RCC 7860 (cell line): ENCODE data around the gene ZKSCAN7.
"Not testable (repeated sequence)": the region's sequence is repeated elsewhere in the genome, so short reads cannot be mapped to it uniquely, and the experiment has no call there.

Source experiments
- DNase-seq: peaks from one replicate; pipeline ENCODE4 v3.0.0-alpha.2; 2015; ENCODE audit warnings: low spot score
- FAIRE-seq: peaks from 2 replicates; lab custom pipeline; 2012; peaks lifted over from hg19 to GRCh38; lab: Jason Lieb, UNC

Gene ZKSCAN7

DNA sequence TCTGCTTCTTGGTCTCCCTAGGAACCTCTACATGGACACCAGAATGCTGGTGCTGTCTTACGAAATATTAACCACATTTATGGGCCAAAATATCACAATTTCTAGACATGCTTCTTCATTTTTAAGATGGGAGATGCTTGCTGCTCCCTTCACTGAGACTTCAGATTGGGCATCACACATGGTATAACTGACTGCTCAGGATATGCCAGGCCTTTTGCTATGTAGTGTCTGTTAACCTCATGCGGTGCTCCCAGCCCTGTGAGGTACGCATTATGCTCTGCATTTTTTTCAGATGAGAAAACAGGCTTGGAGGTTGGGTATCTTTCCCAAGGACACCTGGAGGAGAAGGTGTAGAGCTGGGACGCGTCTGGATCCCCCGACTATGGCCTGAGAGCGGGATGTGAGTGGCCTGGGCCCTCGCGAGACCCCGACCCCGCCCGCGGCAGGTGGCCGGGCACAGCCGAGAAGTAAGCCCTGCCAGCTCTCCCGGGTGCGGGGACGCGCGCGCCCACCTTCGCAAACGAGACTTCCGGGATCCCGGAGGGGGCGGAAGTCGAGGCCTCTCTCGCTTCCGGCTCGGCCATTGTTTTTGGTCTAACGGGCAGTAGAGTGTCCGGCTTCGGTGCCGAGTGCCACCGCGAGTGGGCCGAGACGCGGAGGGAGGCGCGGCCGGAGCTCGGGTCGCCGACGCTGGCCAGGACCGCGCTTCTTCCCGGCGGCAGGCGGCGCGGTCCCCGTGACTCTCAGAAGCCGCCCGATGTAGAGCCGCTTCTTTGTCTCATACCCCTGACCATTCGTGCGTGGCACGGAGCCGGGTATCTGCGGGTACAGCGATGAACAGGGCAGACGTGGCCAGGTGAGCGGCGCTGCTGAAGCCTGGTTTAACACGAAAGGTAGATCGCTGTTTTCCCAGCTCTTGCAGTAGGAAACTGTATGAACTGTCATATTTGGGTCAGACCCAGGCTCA, at the start of gene ZKSCAN7:
Gene ZKSCAN7, plus strand, starts transcription at position 568 of the 967 bp plus-strand sequence. CDS start 1,855 bp downstream, outside the sequence.
- FAIRE-seq (no peak), DNase-seq (no peak)

DNA sequence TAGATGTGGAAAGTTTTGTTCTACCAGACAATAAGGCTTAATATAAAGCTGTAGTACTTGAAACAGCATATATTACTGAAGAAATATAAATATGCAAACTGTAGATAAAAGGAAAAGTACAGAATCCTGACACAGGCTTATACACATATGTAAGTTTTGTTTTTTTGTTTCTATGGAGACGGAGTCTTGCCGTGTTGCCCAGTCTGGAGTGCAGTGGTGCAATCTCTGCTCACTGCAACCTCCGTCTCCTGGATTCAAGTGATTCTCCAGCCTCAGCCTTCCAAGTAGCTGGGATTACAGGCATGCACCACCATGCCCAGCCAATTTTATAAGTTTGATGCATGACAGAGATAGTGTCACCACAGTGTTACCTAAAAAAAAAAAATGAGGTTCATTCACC, 48.4 kb upstream of the ZKSCAN7 start:
- DNase-seq (no peak), FAIRE-seq (no peak)

DNA sequence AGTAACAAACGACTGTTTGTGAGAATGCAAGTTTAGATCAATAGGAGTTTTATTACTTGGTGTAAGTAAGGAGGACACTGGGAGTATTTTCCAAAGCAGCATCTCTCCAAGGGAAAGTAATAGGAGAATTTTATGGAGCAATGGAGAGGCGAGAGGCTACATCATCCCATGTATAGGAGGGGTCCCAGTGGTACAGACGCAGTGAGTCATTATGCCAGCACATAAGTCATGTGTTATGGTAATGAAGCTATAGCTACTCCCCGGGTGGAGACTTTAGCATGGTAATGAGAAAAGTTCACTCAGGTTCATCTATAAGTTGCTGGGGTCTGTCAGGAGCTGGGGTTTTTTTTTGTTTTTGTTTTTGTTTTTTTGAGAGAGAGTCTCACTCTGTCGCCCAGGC, 48.0 kb upstream of the ZKSCAN7 start:
- DNase-seq (no peak), FAIRE-seq (no peak)

DNA sequence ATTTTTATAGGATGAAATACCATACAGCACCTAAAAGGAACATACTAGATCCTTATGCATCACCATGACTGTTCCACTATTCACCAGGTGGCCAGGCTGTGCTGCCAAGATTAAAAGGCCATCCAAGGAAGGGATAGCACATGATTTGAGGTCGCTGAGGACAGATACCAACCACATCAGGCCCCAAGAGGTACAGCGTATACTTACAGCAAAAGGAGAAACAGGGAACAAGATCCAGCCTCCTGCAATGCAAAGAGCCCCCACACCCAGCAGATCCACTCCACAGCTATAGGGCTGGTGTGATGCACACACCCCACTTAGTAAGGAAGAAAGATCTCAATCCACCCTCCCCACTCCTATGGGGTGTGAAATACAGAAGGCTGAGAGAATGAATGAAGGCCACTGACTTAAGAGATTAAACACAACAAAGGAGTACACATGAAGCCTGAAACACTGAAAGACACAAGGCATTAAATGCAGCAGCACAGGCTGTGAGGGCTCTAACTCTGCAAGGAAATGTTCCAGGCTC, 45.5 kb upstream of the ZKSCAN7 start:
- DNase-seq (no peak), FAIRE-seq (no peak)

DNA sequence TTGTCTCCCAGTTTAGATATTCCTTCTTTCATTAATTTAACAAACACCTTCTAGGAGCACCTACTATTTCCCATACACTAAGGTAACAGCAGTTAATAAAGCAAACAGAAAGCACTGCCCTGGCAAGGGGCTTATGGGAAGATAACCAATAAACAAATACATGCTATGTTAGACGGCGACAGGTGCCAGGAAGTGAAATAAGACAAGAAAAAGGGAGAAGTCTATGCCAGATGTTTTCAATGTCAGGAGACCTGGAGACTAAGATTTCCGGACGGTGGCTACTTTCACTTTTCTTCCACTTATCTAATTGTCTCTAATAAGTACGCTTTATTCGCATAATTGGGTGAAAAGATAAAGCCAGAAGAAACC, 45.0 kb upstream of the ZKSCAN7 start:
- DNase-seq (no peak), FAIRE-seq (no peak)

DNA sequence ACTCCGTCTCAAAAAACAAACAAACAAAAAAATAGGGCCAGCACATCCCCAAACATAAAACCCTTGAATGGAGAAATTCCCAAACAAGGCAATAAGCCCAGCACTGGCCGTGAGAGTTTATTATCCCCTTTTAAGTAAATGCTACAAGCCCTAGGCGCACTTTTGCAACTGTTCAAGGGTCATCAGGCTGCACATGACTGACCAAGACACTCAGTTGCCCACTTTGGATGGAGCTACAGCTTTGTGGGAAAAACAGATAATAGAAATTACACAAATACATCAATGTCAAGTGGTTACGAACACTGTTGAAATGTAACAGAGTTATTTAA, 43.8 kb upstream of the ZKSCAN7 start:
- FAIRE-seq: no peak
- DNase-seq: no peak

DNA sequence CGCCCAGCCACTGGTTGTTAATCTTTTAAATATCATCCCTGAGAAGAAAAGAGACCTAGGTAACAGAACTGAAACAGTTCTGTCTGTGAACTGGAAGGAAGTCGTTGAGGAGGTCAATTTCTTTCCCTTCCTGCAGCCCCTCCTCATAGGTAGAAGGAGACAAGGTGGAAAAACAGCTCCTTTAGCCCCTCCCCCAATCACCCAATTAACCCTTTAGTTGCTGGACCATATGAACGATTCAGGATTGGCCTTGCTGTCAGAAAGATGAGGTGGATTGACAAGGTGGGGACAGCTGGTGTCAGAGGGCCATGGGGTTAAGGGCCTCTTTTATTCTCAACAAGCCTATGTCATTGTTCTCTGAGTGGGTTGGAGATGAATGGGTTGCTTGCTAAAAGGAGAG, 41.5 kb upstream of the ZKSCAN7 start:
- FAIRE-seq: no peak

DNA sequence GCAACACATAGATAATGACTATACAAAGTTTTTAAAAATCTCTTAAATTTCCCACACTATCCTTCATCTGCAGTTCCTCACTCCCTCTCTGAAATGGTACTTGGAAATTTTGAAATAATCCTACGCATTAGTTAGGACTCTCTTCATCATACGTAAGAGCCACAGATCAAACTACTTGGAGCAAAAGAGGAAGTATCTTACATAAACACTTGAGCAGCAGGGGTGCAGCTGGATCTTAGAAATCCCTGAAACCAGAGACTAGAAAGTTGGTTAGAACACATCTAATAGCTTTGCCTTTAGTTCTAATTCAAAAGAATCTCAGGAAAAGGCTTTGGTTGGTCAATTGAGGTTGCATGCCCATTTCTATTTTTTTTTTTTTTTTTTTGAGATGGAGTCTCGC, 38.8 kb upstream of the ZKSCAN7 start:
- DNase-seq: no peak
- FAIRE-seq: no peak

More for the DNA sequence above, 41.5 kb upstream of the ZKSCAN7 start:
- DNase-seq: no peak

DNA sequence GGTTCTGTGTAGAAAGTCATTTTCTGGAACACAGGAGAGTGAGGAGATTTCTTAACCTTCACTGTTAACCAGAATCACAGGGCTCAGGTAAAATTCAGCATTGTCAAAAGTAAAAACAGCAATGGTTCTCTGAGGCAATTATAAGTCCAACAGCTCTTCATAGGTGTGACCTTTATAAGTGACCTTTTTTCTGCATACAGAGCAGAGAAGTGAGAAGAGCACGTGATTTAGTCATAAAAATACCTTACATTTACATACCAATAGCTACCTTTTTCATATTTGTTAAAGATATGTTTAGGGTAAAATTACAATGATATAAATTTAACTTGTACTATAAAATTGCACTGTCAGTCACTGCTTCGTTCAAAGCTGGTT, 36.2 kb upstream of the ZKSCAN7 start:
- DNase-seq: no peak
- FAIRE-seq: no peak

DNA sequence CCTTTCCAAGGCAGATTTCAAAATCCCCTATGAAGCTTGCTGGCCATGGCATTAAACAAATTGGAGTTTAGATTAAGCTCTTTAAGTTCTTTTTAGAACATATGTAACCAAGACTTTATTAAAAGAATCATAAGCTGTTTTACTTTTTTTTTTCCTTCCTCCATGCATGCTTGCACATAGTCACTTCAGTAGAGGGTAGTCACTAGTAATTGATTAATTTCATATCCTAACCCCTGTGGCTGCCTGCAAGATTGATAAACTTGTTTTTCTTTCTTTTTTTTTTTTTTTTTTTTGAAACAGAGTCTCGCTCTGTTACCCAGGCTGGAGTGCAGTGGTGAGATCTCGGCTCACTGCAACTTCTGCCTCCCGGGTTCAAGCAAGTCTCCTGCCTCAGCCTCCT, 33.3 kb upstream of the ZKSCAN7 start:
- DNase-seq: peak; percentile 13
- peak; percentile 33 for FAIRE-seq

DNA sequence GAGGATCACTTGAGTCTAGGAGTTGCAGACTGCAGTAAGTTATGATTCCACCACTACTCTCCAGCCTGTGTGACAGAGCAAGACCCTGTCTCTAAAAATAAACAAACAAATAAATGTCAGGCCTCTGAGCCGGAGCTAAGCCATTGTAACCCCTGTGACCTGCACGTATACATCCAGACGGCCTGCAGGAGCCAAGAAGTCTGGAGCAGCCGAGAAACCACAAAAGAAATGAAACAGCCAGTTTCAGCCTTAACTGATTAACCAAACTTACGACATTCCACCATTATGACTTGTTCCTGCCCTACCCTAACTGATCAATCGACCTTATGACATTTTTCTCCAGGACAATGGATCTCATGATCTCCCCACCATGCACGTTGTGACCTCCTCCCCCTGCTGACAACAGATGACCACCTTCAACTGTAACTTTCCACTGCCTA, 32.5 kb upstream of the ZKSCAN7 start:
- peak; percentile 38 for FAIRE-seq
- DNase-seq: peak; percentile 41

DNA sequence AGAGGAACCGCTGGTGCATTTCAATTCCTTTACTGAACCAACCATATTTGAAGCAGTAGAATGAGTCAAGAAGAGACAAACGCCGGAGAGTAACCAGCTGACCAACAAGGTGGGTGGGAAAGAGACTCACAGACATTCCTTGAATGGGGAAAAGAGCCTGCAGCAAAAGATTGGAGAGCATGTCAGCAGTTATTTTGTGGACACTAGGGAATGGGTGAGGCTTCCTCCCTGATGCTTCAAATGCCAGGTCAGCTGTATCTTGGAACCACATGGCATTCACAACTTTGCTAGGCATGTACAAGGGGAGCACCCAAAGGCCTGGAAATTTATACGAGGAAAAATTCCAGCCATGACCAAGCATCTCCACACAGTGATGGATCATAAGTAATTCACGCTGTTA, 29.9 kb upstream of the ZKSCAN7 start:
- DNase-seq (no peak), FAIRE-seq (no peak)

DNA sequence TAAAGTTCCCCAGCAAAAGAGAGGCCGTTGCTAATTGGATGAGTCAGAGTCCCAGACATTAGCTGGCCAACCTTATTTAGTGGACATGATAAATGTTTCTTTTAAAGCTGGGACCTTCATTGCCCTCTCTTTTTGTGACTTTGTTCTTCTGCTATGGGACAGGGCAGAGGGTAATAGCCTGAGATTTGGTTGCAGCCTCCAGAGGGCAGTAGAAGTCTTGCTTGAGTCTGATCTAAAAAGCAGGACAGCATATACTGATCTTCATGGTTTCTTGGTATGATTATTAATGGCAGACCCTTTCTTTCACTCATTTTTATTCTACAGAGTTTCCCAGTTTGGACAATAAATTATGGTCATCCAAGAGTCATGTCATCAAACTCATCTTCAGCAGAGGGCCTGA, 25.1 kb upstream of the ZKSCAN7 start:
- DNase-seq: no peak
- no peak for FAIRE-seq

DNA sequence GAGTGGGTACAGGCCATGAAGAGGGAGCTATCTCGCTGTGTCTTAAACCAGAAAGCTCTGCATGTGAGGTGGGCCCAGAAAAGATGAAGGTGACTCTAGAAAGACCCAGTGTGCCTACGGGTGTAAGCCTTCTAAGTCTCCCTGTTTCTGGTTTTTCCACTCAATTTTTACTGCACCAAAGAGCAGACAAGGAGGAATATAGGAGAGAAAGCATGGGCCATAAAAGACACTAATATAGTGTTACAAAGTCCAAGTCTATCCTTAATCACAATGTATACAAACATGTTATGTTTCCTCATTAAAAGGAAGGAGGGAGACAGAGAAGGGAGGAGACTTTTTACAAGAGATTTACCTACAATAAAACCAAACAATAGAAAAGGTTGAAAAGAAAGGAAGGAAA, 24.1 kb upstream of the ZKSCAN7 start:
- DNase-seq (no peak), FAIRE-seq (no peak)

DNA sequence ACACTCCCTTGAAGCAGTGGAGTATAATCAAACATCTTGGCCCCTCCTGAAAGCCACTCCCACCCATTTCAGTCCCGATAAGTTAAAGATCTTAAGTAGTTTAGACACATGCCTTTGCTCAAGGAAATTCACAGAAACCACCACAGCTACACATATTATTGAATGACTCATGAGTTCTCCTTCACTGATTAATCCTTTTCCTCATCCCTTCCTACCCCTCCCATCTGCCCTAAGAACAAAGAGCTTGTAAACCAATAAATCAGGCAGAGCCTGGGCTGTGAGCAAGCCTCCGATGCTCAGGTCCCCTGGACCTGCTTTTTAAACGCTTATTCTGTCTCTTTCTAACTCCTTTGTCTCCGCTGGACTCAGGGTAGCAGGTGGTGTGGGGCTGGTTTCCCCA, 20.3 kb upstream of the ZKSCAN7 start:
- peak; percentile 28 for DNase-seq

DNA sequence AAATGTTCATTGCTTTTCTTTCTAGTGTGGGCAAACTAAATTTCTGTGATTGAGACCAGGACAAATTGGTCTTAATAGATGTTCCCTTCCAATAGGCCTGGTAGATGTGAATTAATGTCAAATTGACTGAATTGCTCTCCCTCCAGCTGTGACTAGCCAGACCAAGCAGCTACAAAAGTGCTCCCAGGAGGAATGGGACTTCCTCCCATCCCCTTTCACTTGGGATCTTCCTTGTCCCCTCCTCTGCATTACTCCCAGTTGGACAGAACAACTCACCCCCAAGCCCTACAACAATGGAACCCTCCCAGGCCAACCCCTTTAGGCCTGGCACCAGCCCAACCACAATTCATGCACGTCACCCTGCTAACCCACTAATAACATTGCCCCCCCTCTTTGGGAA, 19.6 kb upstream of the ZKSCAN7 start:
- no peak for FAIRE-seq
- no peak for DNase-seq

More for the DNA sequence above, 20.3 kb upstream of the ZKSCAN7 start:
- not testable (repeated sequence) for FAIRE-seq

DNA sequence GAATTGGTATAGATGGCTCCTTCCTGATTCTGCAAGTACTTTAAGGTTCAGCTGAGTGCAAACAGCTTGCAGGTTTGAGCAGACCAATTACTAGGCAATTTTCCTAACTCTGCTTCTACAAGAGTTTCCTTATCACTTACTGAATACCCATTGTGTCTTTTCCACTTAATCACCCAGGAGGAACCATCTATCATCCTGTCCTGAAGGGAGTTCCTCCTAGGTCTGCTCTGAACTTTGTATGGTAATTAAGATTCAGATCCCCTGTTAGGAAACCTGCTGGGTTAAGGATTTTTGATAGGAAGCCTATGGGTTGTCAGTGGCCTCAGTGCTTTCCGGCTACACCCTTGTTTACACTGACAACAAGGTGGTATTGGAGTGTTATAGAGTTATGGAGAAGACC, 10.2 kb upstream of the ZKSCAN7 start:
- FAIRE-seq, DNase-seq: not testable (repeated sequence)

DNA sequence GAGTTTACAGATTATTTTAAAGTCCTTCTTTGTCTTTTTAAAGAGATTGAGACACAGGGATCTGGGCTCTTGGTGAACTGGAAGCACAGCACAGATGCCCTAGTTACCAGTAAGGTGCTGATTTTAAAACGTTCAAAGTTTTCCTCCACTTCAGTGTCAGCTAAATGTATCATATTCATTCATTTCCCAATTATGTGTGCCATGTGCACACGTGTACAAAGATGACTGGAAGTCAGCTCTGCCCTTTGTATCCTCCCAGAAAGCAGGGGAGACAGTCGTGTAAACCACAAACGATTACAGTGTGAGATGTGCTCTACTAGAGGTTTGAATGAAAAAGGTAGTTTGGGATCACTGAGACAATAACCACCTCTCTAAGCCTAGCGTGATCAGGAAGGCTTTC, 730 bp downstream of the ZKSCAN7 start:
- no peak for DNase-seq
- FAIRE-seq: no peak

DNA sequence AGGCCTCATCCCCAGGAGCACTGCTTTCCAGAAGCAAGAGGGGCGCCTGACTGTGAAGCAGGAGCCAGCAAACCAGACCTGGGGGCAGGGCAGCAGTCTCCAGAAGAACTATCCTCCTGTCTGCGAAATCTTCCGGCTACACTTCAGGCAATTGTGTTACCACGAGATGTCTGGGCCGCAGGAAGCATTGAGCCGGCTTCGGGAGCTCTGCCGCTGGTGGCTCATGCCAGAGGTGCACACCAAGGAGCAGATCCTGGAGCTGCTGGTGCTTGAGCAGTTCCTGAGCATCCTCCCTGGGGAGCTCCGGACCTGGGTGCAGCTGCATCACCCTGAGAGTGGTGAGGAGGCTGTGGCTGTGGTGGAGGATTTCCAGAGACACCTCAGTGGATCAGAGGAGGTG, 2.1 kb downstream of the ZKSCAN7 start:
- DNase-seq (no peak), FAIRE-seq (no peak)

DNA sequence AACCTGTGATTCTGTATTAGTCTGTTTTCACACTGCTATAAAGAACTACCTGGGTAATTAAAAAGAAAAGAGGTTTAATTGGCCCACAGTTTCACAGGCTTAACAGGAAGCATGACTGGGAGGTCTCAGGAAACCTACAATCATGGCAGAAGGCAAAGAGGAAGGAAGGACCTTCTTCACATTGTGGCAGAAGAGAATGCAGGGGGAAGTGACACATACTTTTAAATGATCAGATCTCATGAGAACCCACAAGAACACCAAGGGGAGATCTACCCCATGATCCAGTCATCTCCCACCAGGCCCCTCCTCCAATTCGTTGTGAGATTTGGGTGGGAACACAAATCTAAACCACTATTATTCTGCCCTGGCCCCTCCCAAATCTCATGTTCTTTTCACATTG, 6.1 kb downstream of the ZKSCAN7 start:
- no peak for DNase-seq
- no peak for FAIRE-seq

DNA sequence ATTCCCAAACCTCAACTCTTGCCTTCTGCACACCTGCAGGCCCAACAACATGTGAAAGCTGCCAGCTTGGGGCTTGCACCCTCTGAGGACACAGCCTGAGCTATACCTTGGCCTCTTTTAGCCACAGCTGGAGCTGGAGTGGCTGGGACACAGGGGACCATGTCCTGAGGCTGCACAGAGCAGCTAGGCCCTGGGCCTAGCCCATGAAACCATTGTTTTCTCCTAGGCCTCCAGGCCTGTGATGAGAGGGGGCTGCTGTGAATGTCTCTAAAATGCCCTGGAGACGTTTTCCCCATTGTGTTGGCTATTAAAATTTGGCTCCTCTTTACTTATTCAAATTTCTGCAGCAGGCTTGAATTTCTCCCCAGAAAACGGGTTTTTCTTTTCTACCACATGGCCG, 7.2 kb downstream of the ZKSCAN7 start:
- no peak for FAIRE-seq
- DNase-seq: no peak

DNA sequence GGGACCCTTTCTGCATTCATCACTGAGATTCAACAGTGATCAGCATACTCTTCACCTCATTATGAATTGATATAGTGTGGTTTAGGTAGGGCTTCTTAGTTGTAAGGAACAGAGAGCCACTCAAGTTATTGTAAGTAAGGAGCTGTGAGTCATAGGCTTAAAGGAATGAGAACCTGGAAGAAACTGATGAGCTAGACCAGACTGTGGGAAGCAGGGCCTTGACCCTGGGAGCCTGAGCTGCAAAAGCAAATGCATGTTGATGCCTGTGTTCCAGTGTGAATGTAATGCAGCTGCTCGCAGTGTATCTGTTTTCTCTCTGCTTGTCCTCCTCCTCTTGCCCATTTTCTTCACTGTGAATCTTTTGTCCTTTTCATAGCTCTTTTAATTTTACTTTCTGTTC, 13.6 kb downstream of the ZKSCAN7 start:
- DNase-seq: no peak
- no peak for FAIRE-seq

DNA sequence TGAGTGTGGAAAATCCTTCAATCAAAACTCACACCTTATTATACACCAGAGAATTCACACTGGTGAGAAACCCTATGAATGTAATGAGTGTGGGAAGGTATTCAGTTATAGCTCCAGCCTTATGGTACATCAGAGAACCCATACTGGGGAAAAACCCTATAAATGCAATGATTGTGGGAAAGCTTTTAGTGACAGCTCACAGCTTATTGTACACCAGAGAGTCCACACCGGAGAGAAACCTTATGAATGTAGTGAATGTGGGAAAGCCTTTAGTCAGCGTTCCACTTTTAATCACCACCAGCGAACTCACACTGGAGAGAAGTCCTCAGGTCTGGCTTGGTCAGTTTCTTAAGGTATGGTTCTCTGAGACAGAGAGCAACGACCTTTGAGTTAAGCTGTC, 16.0 kb downstream of the ZKSCAN7 start:
- no peak for DNase-seq
- no peak for FAIRE-seq
